ENCODE data around the gene DDI2.

DDI2 gene

DNA sequence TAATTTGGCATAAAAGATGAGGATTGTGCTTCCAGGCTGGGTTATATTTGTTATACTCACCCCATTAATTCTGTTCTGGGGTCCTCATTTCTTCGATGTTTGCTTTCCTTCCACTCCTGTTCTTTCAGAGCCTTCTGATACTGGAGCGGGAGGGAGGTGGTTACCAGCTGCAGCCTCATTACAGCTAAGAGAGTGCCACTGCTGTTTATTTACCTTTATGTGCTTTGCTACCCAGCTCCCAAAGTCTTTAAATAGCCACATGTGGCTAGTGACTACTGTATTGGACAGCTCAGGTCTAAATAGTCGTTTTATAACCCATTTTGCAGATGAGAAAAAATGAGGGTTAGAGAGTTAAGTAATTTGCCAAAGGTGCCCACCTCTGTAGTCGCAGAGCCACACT is 92.0 kb downstream of the DDI2 start:
- ChIA-PET POLR2A (no interaction called here), CTCF (no interaction called here)

DNA sequence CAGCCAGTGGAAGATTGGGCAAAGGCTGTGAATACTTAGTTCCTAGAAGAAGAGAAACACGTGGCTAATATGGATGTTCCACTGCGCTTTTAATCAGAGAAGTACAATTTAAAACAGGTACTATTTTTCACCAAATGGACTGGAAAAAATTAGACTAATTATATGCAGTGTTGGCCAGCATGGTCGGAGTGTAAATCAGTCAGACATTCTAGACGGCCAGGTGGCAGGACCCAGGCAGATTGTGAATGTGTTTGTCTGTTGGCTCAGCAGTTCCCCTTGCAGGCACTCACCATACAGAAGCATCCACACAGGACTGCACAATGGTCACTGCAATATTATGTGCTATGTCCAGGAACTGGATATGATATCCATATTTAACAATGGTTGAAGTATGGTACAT is 94.9 kb downstream of the DDI2 start:
- CTCF ChIA-PET = interaction anchor here (0.6 kb wide), 1 partner anchor 124 kb away, joined by 3 read pairs; no protein-coding TSS in a partner anchor
- TF ChIP-seq, protein P1, sequence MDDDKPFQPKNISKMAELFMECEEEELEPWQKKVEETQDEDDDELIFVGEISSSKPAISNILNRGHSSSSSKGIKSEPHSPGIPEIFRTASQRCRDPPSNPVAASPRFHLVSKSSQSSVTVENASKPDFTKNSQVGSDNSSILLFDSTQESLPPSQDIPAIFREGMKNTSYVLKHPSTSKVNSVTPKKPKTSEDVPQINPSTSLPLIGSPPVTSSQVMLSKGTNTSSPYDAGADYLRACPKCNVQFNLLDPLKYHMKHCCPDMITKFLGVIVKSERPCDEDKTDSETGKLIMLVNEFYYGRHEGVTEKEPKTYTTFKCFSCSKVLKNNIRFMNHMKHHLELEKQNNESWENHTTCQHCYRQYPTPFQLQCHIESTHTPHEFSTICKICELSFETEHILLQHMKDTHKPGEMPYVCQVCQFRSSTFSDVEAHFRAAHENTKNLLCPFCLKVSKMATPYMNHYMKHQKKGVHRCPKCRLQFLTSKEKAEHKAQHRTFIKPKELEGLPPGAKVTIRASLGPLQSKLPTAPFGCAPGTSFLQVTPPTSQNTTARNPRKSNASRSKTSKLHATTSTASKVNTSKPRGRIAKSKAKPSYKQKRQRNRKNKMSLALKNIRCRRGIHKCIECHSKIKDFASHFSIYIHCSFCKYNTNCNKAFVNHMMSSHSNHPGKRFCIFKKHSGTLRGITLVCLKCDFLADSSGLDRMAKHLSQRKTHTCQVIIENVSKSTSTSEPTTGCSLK (tag by site-specific recombination; IDR thresholded peaks at IDR 0.05) = no peak
- no peak for TF ChIP-seq ZSCAN16 (tag by site-specific recombination; IDR thresholded peaks at IDR 0.05)
- TF ChIP-seq ZNF24 (tag by site-specific recombination; IDR thresholded peaks at IDR 0.05) = no peak
- TF ChIP-seq ZNF391 (tag by site-specific recombination; IDR thresholded peaks at IDR 0.05; ENCODE audit: borderline replicate concordance, low read depth) = no peak

More for the DNA sequence above, 92.0 kb downstream of the DDI2 start:
- H3K27ac ChIP-seq (ENCODE audit: extremely low read depth, low read depth, low read length) = no peak overlapping the region
- H3K4me3 ChIP-seq (ENCODE audit: low read depth, low read length) = no peak overlapping the region
- H3K36me3 ChIP-seq (ENCODE audit: control insufficient read depth in 2 of 2, insufficient read depth in 1 of 2, low read length in 2 of 2) = peaks cover 0 to 14% of the 10 kb centered on the region in 2 experiments; a peak in 2 of 3 replicates
- peak; percentile 60 for TF ChIP-seq OSR2 (tag by site-specific recombination; IDR thresholded peaks at IDR 0.05)
- TF ChIP-seq, protein P2, sequence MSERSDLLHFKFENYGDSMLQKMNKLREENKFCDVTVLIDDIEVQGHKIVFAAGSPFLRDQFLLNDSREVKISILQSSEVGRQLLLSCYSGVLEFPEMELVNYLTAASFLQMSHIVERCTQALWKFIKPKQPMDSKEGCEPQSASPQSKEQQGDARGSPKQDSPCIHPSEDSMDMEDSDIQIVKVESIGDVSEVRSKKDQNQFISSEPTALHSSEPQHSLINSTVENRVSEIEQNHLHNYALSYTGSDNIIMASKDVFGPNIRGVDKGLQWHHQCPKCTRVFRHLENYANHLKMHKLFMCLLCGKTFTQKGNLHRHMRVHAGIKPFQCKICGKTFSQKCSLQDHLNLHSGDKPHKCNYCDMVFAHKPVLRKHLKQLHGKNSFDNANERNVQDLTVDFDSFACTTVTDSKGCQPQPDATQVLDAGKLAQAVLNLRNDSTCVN (tag by site-specific recombination; optimal IDR thresholded peaks at IDR 0.05) = no peak
- no peaks in the 10 kb centered on the region for H3K9me3 ChIP-seq (ENCODE audit: control insufficient read depth, insufficient read depth, low read depth, low read length)
- H3K4me1 ChIP-seq (ENCODE audit: control insufficient read depth, insufficient read depth, low read length) = no peaks in the 10 kb centered on the region

DNA sequence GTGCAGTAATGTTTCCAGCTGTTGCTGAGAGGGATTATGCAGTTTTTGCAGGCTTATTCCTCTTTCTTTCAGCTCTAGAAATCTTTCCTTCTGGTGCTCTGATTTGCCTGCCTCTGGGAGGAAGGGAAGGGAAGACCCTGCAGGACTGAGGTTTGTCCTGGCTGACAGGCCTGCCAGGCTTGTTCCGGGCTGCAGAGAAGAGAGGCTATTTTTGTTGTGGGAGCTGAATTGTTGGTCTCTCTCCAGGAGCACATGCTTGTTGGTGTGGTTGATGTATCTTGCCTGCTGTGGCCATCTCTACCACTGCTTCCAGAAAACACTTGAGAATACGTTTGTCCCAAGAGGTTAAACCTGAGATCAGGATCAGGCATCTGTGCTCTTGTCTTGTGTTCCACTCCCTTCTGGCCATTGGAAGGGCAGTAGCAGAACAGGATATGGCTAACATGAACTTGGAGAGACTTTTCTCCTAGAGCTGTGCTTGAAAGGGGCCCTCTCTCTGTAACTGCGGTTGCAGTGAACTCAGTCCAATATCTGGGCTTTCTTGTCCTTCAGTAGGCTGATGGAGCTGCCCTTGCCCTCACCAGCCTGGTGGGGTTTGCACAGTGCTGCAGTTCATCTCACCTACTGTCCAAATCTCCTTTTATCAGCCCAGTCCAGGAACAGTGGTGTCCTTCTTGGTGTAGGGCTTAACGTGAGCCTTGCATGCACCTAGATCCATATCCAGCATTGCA is 97.3 kb downstream of the DDI2 start:
- Histone ChIP-seq H3K4me3 (ENCODE audit: low read depth, low read length) (no peak overlapping the region), H3K36me3 (ENCODE audit: control insufficient read depth in 2 of 2, insufficient read depth in 1 of 2, low read length in 2 of 2) (peaks cover 4 to 45% of the 10 kb centered on the region in 2 experiments; a peak in 2 of 3 replicates), H3K9me3 (ENCODE audit: control insufficient read depth, insufficient read depth, low read depth, low read length) (no peaks in the 10 kb centered on the region), H3K27ac (ENCODE audit: extremely low read depth, low read depth, low read length) (no peak overlapping the region), H3K4me1 (ENCODE audit: control insufficient read depth, insufficient read depth, low read length) (no peaks in the 10 kb centered on the region)
- TF ChIP-seq ZNF600 (tag by site-specific recombination; IDR thresholded peaks at IDR 0.05) = 0 out of 2 replicates have a peak, but pooled peaks have one; percentile 16
- TF ChIP-seq, protein P3, sequence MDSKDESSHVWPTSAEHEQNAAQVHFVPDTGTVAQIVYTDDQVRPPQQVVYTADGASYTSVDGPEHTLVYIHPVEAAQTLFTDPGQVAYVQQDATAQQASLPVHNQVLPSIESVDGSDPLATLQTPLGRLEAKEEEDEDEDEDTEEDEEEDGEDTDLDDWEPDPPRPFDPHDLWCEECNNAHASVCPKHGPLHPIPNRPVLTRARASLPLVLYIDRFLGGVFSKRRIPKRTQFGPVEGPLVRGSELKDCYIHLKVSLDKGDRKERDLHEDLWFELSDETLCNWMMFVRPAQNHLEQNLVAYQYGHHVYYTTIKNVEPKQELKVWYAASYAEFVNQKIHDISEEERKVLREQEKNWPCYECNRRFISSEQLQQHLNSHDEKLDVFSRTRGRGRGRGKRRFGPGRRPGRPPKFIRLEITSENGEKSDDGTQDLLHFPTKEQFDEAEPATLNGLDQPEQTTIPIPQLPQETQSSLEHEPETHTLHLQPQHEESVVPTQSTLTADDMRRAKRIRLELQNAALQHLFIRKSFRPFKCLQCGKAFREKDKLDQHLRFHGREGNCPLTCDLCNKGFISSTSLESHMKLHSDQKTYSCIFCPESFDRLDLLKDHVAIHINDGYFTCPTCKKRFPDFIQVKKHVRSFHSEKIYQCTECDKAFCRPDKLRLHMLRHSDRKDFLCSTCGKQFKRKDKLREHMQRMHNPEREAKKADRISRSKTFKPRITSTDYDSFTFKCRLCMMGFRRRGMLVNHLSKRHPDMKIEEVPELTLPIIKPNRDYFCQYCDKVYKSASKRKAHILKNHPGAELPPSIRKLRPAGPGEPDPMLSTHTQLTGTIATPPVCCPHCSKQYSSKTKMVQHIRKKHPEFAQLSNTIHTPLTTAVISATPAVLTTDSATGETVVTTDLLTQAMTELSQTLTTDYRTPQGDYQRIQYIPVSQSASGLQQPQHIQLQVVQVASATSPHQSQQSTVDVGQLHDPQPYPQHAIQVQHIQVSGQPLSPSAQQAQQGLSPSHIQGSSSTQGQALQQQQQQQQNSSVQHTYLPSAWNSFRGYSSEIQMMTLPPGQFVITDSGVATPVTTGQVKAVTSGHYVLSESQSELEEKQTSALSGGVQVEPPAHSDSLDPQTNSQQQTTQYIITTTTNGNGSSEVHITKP (tag by site-specific recombination; IDR thresholded peaks at IDR 0.05) = no peak
- POLR2A ChIA-PET = interaction anchor here (0.7 kb wide), 2 partner anchors 80 to 234 kb away, joined by 8 to 11 read pairs; no protein-coding TSS in a partner anchor
- CTCF ChIA-PET = interaction anchor here (0.6 to 1.1 kb wide), 2 partner anchors 121 to 145 kb away, joined by 3 to 4 read pairs; no protein-coding TSS in a partner anchor

More for the DNA sequence above, 94.9 kb downstream of the DDI2 start:
- POLR2A ChIA-PET = no interaction called here
- H3K9me3 ChIP-seq (ENCODE audit: control insufficient read depth, insufficient read depth, low read depth, low read length) = no peaks in the 10 kb centered on the region
- H3K4me1 ChIP-seq (ENCODE audit: control insufficient read depth, insufficient read depth, low read length) = no peaks in the 10 kb centered on the region
- no peak overlapping the region for H3K4me3 ChIP-seq (ENCODE audit: low read depth, low read length)
- peaks cover 4 to 24% of the 10 kb centered on the region in 2 experiments; a peak in 2 of 3 replicates for H3K36me3 ChIP-seq (ENCODE audit: control insufficient read depth in 2 of 2, insufficient read depth in 1 of 2, low read length in 2 of 2)
- H3K27ac ChIP-seq (ENCODE audit: extremely low read depth, low read depth, low read length) = no peak overlapping the region
